ENCODE measurements around the gene PHC2. TPM values are rescaled to one million over a fixed set of nuclear protein-coding genes. Genes with fewer than 3 reads are reported as not detected.

Gene PHC2
- polyA plus RNA-seq, 1 donor (not counting 4 experiments of a cell fraction or from before 2014, with no cell fraction given): 51.7 TPM

GRCh38 chr1:33378524-33378923 lies 52.4 kb downstream of the PHC2 start:
- Histone ChIP-seq H3K9ac (ENCODE audit: control insufficient read depth, extremely low read depth, insufficient read depth, low read length) (no peak overlapping the region), H3K79me2 (ENCODE audit: control insufficient read depth, insufficient read depth, low read length) (peaks cover 24% of the 10 kb centered on the region), H3K36me3 (ENCODE audit: control insufficient read depth in 2 of 2, extremely low read depth in 1 of 2, insufficient read depth in 2 of 2, low read length in 2 of 2) (peaks cover 3 to 4% of the 10 kb centered on the region in 2 experiments), H3K4me2 (ENCODE audit: control insufficient read depth, extremely low read depth, insufficient read depth, low read depth, low read length) (no peak overlapping the region), H3K9me1 (ENCODE audit: control insufficient read depth, extremely low read depth, insufficient read depth, low read length) (no peaks in the 10 kb centered on the region), H3K27ac (ENCODE audit: control insufficient read depth, insufficient read depth, low read length) (no peak overlapping the region), H4K20me1 (ENCODE audit: control insufficient read depth, extremely low read depth, insufficient read depth, low read length) (no peaks in the 10 kb centered on the region), H2AFZ (ENCODE audit: control insufficient read depth, low read length) (no peak overlapping the region), H3K9me3 (ENCODE audit: control insufficient read depth, low read depth, low read length) (no peaks in the 10 kb centered on the region), H3K27me3 (ENCODE audit: control insufficient read depth, extremely low read depth, insufficient read depth, low read length) (no peaks in the 10 kb centered on the region), H3K4me3 (ENCODE audit: control insufficient read depth in 2 of 3, extremely low read depth in 1 of 3, insufficient read depth in 2 of 3, low read depth in 1 of 3, low read length in 3 of 3) (no peak overlapping the region), H3K4me1 (ENCODE audit: control insufficient read depth, extremely low read depth, insufficient read depth, low read length) (peaks cover 24% of the 10 kb centered on the region)
- dilution Hi-C loops (cut with MboI; ENCODE audit: extremely low pct_ligation_motif_present, low sequenced_read_pairs): no loop called here
- FAIRE-seq (no peak), DNase-seq (ENCODE audit: low read depth, low spot score) (no peak)
- TF ChIP-seq EZH2 (IDR thresholded peaks at IDR 0.05; ENCODE audit: low read length) (no peak), CTCF (optimal IDR thresholded peaks at IDR 0.05 in 1 of 3, IDR thresholded peaks at IDR 0.05 in 1 of 3, conservative IDR thresholded peaks at IDR 0.05 in 1 of 3; ENCODE audit: extremely low read depth in 1 of 3, insufficient read depth in 2 of 3, low read length in 3 of 3) (no peak)

GRCh38 chr1:33377756-33378155 lies 53.1 kb downstream of the PHC2 start:
- H2AFZ ChIP-seq (ENCODE audit: control insufficient read depth, low read length): no peak overlapping the region
- H3K9me1 ChIP-seq (ENCODE audit: control insufficient read depth, extremely low read depth, insufficient read depth, low read length): no peaks in the 10 kb centered on the region
- H3K4me3 ChIP-seq (ENCODE audit: control insufficient read depth in 2 of 3, extremely low read depth in 1 of 3, insufficient read depth in 2 of 3, low read depth in 1 of 3, low read length in 3 of 3): no peak overlapping the region
- H3K9ac ChIP-seq (ENCODE audit: control insufficient read depth, extremely low read depth, insufficient read depth, low read length): no peak overlapping the region
- peaks cover 24% of the 10 kb centered on the region for H3K4me1 ChIP-seq (ENCODE audit: control insufficient read depth, extremely low read depth, insufficient read depth, low read length)
- H3K9me3 ChIP-seq (ENCODE audit: control insufficient read depth, low read depth, low read length): no peaks in the 10 kb centered on the region
- peaks cover 0 to 5% of the 10 kb centered on the region in 2 experiments for H3K36me3 ChIP-seq (ENCODE audit: control insufficient read depth in 2 of 2, extremely low read depth in 1 of 2, insufficient read depth in 2 of 2, low read length in 2 of 2)
- no peak overlapping the region for H3K4me2 ChIP-seq (ENCODE audit: control insufficient read depth, extremely low read depth, insufficient read depth, low read depth, low read length)
- H3K79me2 ChIP-seq (ENCODE audit: control insufficient read depth, insufficient read depth, low read length): peaks cover 18% of the 10 kb centered on the region
- no peak overlapping the region for H3K27ac ChIP-seq (ENCODE audit: control insufficient read depth, insufficient read depth, low read length)
- H3K27me3 ChIP-seq (ENCODE audit: control insufficient read depth, extremely low read depth, insufficient read depth, low read length): no peaks in the 10 kb centered on the region
- no peak for FAIRE-seq
- DNase-seq (ENCODE audit: low read depth, low spot score): no peak
- no peaks in the 10 kb centered on the region for H4K20me1 ChIP-seq (ENCODE audit: control insufficient read depth, extremely low read depth, insufficient read depth, low read length)
- TF ChIP-seq CTCF (optimal IDR thresholded peaks at IDR 0.05 in 1 of 3, IDR thresholded peaks at IDR 0.05 in 1 of 3, conservative IDR thresholded peaks at IDR 0.05 in 1 of 3; ENCODE audit: extremely low read depth in 1 of 3, insufficient read depth in 2 of 3, low read length in 3 of 3): no peak
- no peak for TF ChIP-seq EZH2 (IDR thresholded peaks at IDR 0.05; ENCODE audit: low read length)
- dilution Hi-C loops (cut with MboI; ENCODE audit: extremely low pct_ligation_motif_present, low sequenced_read_pairs): no loop called here
